Fibroblast of lung (primary cell): Measurements from ENCODE around the gene RTP3.

Source experiments
- CTCF ChIP-seq, 2 donors: IDR thresholded peaks in 1 of 2; conservative IDR thresholded peaks in 1 of 2; 1 replicate in 1 of 2; 2 replicates in 1 of 2; pipeline ENCODE4 v1.5.1; 2011 to 2012; ENCODE audit warnings: low read length in 2 of 2, control low read depth in 1 of 2, inconsistent platforms in 1 of 2, low read depth in 1 of 2, mild to moderate bottlenecking in 1 of 2
- EZH2 ChIP-seq: IDR thresholded peaks from 2 replicates; pipeline ENCODE4 v1.5.1; 2012; ENCODE audit warnings: low read length, control low read depth, mild to moderate bottlenecking; ENCODE audit errors: missing control alignments

DNA sequence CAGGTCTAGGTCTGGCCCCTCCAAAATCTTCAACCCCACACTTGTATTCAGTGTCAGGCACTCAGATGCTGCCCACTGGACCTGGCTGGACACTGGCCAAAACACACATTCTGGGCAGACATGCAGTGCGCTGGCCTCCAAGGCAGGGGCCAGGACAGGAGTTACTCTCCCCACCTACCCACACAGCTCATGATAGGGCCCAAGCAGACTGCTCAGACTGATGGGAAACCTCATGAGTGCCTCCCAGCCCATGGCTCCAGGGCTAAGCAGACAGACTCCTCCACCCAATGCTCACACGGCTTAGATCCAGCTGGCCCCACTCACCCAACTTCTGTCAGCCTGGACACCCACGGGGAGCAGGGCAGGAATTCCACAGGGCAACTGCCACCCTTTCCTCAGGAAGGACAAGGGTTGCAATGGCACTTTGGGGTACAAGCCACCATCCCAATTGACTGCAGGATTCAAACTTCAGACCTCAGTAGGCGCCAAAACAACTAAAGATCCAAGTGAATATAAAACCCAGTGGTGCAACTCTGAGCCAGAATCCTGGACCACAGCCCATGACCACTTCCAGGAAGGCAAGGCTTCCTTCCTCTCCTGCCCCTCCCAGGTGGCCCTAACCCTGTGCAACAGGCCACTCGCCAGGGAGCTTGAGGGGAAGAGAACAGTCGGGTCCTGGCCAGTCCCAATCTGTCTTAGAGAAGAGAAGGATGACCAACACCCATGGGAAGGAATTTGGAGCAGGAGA, 34.5 kb upstream of the RTP3 start:
- TF ChIP-seq CTCF (conservative IDR thresholded peaks at IDR 0.05 in 1 of 2, IDR thresholded peaks at IDR 0.05 in 1 of 2; ENCODE audit: low read depth in 1 of 2, low read length in 2 of 2) (no peak), EZH2 (no peak)
